Mesodermal cell (in vitro differentiated cells): ENCODE data around the gene SSH2.

Experiments used
- H3K27ac ChIP-seq: 2 replicates; pipeline ENCODE4 v1.7.0; 2013; ENCODE audit warnings: mild to moderate bottlenecking, low read depth, low read length, moderate library complexity; ENCODE audit not compliant: severe bottlenecking
- H3K36me3 ChIP-seq: 2 replicates; pipeline ENCODE4 v1.7.1; 2013; ENCODE audit warnings: mild to moderate bottlenecking, low read length, moderate library complexity; ENCODE audit not compliant: control insufficient read depth, insufficient read depth
- H3K4me1 ChIP-seq: one replicate; pipeline ENCODE4 v1.7.1; 2013; ENCODE audit warnings: mild to moderate bottlenecking, low read length; ENCODE audit not compliant: insufficient read depth, control insufficient read depth, poor library complexity, severe bottlenecking
- H3K4me3 ChIP-seq: 2 replicates; pipeline ENCODE4 v1.7.0; 2013; ENCODE audit warnings: low read length, control low read depth, mild to moderate bottlenecking; ENCODE audit not compliant: insufficient read depth, poor library complexity, severe bottlenecking; ENCODE audit errors: extremely low read depth
- H3K9me3 ChIP-seq: 2 replicates; pipeline ENCODE4 v1.7.1; 2013; ENCODE audit warnings: mild to moderate bottlenecking, low read length, moderate library complexity; ENCODE audit not compliant: control insufficient read depth
- WGBS, 2 experiments: methylation state at CpG; one replicate each; pipeline ENCODE4 v1.1.5; 2013; ENCODE audit warnings: missing lambda C conversion rate in 2 of 2; ENCODE audit not compliant: insufficient coverage in 2 of 2; 5-methylcytosine and 5-hydroxymethylcytosine counted together

SSH2 gene

DNA sequence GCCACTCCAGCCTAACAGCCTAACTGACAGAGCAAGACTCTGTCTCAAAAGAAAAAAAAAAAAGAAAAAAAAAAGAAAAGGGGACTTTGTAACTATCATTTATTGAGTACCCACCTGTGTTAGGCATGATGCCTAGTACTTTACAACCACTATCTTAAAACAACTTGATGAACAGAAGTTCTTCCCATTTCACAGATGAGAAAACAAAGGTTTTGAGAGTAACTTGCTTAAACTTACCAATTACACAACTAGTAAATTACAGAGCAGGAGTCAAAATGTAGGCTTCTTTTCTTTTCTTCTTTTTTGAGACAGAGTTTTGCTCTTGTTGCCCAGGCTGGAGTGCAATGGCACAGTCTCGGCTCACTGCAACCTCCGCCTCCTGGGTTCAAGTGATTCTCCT, 210.6 kb downstream of the SSH2 start:
- Histone ChIP-seq H3K4me3 (no peak overlapping the region), H3K27ac (no peak overlapping the region), H3K36me3 (peaks cover 7% of the 10 kb centered on the region), H3K9me3 (no peaks in the 10 kb centered on the region), H3K4me1 (peaks cover 23% of the 10 kb centered on the region)
- no CpG with 5 or more reads among the region's 2 CpGs for WGBS, 2 experiments

DNA sequence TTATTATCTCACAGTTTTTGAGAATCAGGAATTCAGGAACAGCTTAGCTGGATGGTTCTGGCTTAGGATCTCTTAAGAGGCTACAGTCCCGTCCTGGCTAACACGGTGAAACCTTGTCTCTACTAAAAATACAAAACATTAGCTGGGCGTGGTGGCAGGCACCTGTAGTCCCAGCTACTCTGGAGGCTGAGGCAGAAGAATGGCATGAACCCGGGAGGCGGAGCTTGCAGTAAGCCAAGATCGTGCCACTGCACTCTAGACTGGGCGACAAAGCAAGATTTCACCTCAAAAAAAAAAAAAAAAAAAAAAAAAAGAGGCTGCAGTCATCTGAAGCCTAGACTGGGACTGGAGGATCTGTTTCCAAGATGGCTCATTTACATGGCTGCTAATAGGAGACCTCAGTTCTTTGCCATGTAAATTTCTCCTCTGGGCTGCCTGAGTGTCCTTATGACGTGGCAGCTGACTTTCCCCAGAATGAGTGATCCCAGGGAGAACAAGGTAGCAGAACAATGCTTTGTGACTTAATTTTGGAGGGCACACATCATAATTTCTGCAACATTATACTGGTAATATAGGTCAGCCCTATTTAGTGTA, 211.5 kb downstream of the SSH2 start:
- Histone ChIP-seq H3K27ac (no peak overlapping the region), H3K36me3 (peaks cover 9% of the 10 kb centered on the region)
- 83 to 85% methylated on average over 4 to 6 of the region's 8 CpGs for WGBS, 2 experiments

DNA sequence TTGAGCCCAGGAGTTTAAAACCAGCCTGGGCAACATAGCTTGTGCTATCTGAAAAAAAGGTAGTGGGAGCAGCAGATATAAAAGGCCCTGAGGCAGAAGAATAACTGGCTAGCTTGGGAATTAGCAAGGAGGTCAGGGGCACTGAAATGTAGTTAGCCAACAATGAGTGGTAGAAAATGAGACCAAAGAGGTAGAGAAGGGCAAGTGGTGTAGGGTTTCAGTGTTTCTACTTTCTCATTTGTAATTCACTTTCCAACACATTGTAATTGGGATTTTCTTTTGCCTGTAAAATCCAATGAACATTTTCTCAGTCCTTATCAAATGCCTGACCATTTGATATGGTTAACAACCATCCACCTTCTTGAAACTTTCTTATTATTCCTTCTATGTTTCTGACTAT, 212.2 kb downstream of the SSH2 start:
- H3K36me3 ChIP-seq: peaks cover 11% of the 10 kb centered on the region
- H3K4me3 ChIP-seq: no peak overlapping the region
- H3K4me1 ChIP-seq: peaks cover 28% of the 10 kb centered on the region

More for the DNA sequence above, 211.5 kb downstream of the SSH2 start:
- H3K9me3 ChIP-seq: no peaks in the 10 kb centered on the region
- peaks cover 26% of the 10 kb centered on the region for H3K4me1 ChIP-seq
- H3K4me3 ChIP-seq: no peak overlapping the region

GRCh38 chr17:29716566-29716965, 213.5 kb downstream of the SSH2 start:
- peaks cover 28% of the 10 kb centered on the region for H3K4me1 ChIP-seq
- H3K27ac ChIP-seq: no peak overlapping the region
- H3K4me3 ChIP-seq: no peak overlapping the region
- WGBS, 2 experiments: 100% methylated on average over 1 to 2 of the region's 4 CpGs
- H3K9me3 ChIP-seq: no peaks in the 10 kb centered on the region
- H3K36me3 ChIP-seq: peaks cover 11% of the 10 kb centered on the region

More for the DNA sequence above, 212.2 kb downstream of the SSH2 start:
- Histone ChIP-seq H3K9me3 (no peaks in the 10 kb centered on the region), H3K27ac (no peak overlapping the region)

DNA sequence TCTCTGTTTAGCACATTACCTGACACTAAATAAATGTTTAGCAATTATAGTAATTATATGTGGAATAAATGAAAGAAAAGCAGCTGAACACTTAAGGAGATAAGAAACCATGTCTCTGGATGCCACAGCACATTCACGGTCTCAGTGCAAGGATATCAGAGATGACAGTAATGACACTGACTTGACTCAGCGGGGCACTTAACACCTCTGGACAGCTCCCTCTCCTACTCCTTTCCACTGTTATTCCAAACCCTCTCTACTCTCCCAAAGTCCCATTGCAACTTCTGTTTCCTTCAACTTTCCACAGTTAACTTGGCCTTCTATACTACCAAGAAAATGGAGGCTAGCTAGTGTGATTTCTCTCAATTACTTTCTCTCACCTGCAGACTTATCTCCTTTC, 214.3 kb downstream of the SSH2 start:
- Histone ChIP-seq H3K9me3 (no peaks in the 10 kb centered on the region), H3K27ac (no peak overlapping the region), H3K4me1 (peaks cover 32% of the 10 kb centered on the region), H3K36me3 (peaks cover 11% of the 10 kb centered on the region), H3K4me3 (no peak overlapping the region)
- 82 to 94% methylated on average over 2 of the region's 2 CpGs for WGBS, 2 experiments

DNA sequence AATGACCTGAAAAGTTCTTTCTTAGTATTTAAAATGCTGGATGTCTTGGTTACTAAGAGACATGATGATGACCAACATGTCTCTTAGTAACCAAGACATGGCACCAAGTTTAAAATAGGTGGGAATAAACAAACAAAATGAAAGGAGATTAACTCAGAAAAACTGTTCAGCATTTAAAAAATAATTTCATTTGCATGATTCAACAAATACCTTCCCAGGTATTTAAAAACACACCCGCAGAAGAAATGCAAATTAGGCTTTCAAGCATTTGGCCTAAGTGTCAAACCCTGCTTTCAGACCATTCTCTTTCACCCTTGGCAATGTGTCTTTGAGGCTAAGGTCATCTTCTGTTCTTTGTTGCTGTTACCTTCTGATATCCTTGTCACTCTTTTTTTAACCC, 215.9 kb downstream of the SSH2 start:
- Histone ChIP-seq H3K9me3 (no peaks in the 10 kb centered on the region), H3K4me3 (no peak overlapping the region), H3K4me1 (peaks cover 48% of the 10 kb centered on the region), H3K36me3 (peaks cover 11% of the 10 kb centered on the region), H3K27ac (no peak overlapping the region)
- WGBS, 2 experiments: 50 to 70% methylated on average over 1 of the region's 1 CpG

DNA sequence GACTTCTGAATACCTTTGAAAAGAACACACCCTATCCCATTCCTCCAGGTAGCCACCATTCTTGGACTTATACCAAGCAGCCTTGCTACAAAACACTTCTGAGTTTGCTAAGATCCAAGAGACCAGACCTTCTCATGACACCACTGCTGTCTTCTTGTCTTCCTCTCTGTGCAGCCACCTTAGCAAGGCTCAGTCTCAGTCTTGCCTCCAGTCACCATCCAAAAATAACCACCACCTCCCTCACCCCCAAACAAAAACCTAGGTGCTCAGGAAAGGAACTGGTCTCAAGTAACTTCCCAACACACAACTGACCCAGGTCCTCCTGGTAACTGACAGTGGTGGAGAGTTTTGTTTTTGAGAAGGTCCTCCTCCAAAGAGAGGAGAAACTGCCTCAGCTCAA, 216.4 kb downstream of the SSH2 start:
- Histone ChIP-seq H3K4me1 (peaks cover 45% of the 10 kb centered on the region), H3K9me3 (no peaks in the 10 kb centered on the region), H3K27ac (no peak overlapping the region), H3K4me3 (no peak overlapping the region), H3K36me3 (peaks cover 11% of the 10 kb centered on the region)

- Histone ChIP-seq H3K9me3 (no peaks in the 10 kb centered on the region), H3K4me3 (no peak overlapping the region), H3K36me3 (peaks cover 5% of the 10 kb centered on the region), H3K4me1 (peaks cover 46% of the 10 kb centered on the region), H3K27ac (peak overlapping the region; percentile 87)
- 80 to 87% methylated on average over 9 of the region's 11 CpGs for WGBS, 2 experiments
These were observed 218.2 kb downstream of the SSH2 start for GRCh38 chr17:29711588-29712385.

DNA sequence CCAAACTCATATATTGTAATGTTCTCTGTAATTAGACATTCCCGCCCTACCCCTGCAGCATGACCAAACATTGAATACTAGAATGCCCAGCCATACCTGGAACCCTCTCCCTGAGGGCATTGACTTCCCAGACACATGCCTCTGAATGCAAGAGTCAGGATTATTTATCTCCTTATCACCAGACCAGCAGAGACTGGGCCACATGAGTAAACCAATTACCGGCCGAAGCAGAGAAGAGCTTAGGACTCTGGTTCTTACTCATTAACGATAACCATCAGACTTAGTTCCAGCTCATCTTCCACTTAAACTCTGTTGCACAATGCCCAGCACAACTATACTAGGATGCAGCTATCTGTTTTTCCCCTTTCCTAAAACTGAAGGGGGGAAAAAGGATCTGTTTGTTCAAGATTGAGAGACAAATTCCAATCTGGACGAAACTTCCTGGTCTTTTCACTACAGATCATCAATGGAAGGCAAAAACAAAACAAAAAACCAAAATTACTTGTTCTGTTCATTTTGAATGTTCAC, 219.1 kb downstream of the SSH2 start:
- Histone ChIP-seq H3K4me1 (peaks cover 51% of the 10 kb centered on the region), H3K9me3 (no peaks in the 10 kb centered on the region), H3K27ac (peak overlapping the region; percentile 87), H3K36me3 (peaks cover 5% of the 10 kb centered on the region), H3K4me3 (no peak overlapping the region)
- 45 to 55% methylated on average over 2 to 3 of the region's 5 CpGs for WGBS, 2 experiments

DNA sequence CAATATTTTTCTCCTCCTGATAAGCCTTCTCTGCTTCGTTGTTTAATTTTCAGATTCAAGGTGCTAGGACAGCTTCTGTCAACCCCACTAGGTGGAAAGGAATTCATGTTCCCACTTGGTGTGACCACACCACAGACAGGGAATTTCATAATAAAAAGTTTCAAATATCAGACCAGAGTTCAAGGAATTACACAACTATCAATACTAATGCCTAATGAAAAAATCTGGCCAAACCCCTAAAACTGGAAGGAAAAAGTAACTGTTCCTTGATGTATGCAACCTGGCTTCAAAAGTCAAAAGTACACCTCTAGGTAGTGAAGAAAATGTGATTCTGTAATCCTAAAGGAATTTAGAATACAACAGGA, 219.5 kb downstream of the SSH2 start:
- no peaks in the 10 kb centered on the region for H3K9me3 ChIP-seq
- peaks cover 54% of the 10 kb centered on the region for H3K4me1 ChIP-seq
- peak overlapping the region; percentile 87 for H3K27ac ChIP-seq
- H3K4me3 ChIP-seq: no peak overlapping the region
- peaks cover 5% of the 10 kb centered on the region for H3K36me3 ChIP-seq
- WGBS, 2 experiments: 100% methylated on average over 1 of the region's 1 CpG; no CpG with 5 or more reads in 1 of the 2 experiments
